Left lung (tissue), 10 donors: ENCODE results near the gene CTBS. TPM values are rescaled to one million over a fixed set of nuclear protein-coding genes. Genes with fewer than 3 reads are reported as not detected.

Experiments
- ATAC-seq: fragments of 200-7000 bp; cut with Tn5 transposase; one replicate; pipeline ENCODE4 v1.9.1; 2020; ENCODE audit warnings: moderate library complexity
- DNase-seq, 4 donors: peaks; one replicate each; pipeline ENCODE4 v3.0.0-alpha.2; 2013 to 2020
- H3K27ac ChIP-seq, 2 donors: fragments of 200-600 bp; sonication (generic) in 1 of 2; one replicate each; pipeline versions ENCODE4 v1.5.0 to v1.8.0; 2020 to 2021
- H3K27me3 ChIP-seq, 2 donors: fragments of 200-600 bp; sonication (generic) in 1 of 2; one replicate each; pipeline versions ENCODE4 v1.5.0 to v1.8.0; 2020 to 2021
- H3K36me3 ChIP-seq, 2 donors: fragments of 200-600 bp; sonication (generic) in 1 of 2; one replicate each; pipeline versions ENCODE4 v1.5.0 to v1.8.0; 2020 to 2021
- H3K4me1 ChIP-seq, 2 donors: fragments of 200-600 bp; one replicate each; pipeline ENCODE4 v1.8.0; 2021
- H3K4me3 ChIP-seq, 2 donors: fragments of 200-600 bp; sonication (generic) in 1 of 2; one replicate each; pipeline versions ENCODE4 v1.5.0 to v1.8.0; 2020 to 2021; ENCODE audit warnings: mild to moderate bottlenecking in 1 of 2
- H3K9me3 ChIP-seq, 2 donors: fragments of 200-600 bp; sonication (generic) in 1 of 2; one replicate each; pipeline versions ENCODE4 v1.5.0 to v1.8.0; 2020 to 2021
- intact Hi-C, 2 donors: fragments of 100-400 bp; cut with DNase I; formaldehyde crosslinking; loops; one replicate each; pipeline versions ENCODE4 v1.11.2 to v1.14.2; 2022
- polyA plus RNA-seq, 6 donors: library from polyadenylated mRNA; unstranded; fragments of 120-200 nt; gene quantifications; one replicate each; pipeline ENCODE4 v1.2.1, GENCODE V29; 2013; ENCODE audit not compliant: insufficient read length in 6 of 6
- total RNA-seq, 2 donors: library from RNA; stranded (reverse); fragmentation: NEBNext Ultra II Directional; extraction: Animal tissue kit (Norgen Biotek cat#: 25700); gene quantifications; one replicate each; pipeline ENCODE4 v1.2.1, GENCODE V29; 2021
- TF ChIP-seq, protein P1 (sequence below), 2 donors: fragments of 200-600 bp; sonication (generic) in 1 of 2; IDR thresholded peaks; one replicate each; pipeline versions ENCODE4 v1.5.0 to v1.8.0; 2021; ENCODE audit warnings: antibody characterized with exemption in 2 of 2
- donor health status: DM: no; HTN: yes; CAD: no.
- donor health status: DM: no; HTN: no; CAD: no.

The CTBS gene
- total and polyA plus RNA-seq, 8 donors = 11.9 to 25.7 (median 13.7) TPM

DNA sequence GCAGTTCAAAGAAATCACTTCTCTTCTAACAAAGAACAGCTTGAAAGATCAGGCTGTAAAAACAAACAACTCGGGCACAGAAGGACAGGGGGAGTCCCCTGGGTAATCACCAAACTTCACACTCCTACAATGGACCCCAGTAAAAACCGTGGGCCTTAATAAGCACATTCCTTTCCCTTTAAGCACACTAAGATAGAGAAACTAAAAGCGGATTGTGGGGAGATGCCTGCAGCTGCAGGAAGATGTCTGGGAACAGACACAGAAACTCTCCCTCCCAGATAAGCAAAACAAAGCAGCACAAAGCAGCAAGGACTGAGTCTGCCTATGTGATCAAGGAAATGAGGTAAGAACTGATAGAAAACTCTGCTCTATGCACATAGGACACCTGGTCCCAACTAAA is 37.6 kb upstream of the CTBS start:
- ATAC-seq (no peak), DNase-seq (no peak)
- Histone ChIP-seq H3K9me3 (peaks cover 0 to 17% of the 10 kb centered on the region in 2 donors), H3K27me3 (no peaks in the 10 kb centered on the region), H3K4me3 (no peak overlapping the region), H3K4me1 (no peaks in the 10 kb centered on the region), H3K36me3 (no peaks in the 10 kb centered on the region), H3K27ac (no peak overlapping the region)
- TF ChIP-seq, protein P1, sequence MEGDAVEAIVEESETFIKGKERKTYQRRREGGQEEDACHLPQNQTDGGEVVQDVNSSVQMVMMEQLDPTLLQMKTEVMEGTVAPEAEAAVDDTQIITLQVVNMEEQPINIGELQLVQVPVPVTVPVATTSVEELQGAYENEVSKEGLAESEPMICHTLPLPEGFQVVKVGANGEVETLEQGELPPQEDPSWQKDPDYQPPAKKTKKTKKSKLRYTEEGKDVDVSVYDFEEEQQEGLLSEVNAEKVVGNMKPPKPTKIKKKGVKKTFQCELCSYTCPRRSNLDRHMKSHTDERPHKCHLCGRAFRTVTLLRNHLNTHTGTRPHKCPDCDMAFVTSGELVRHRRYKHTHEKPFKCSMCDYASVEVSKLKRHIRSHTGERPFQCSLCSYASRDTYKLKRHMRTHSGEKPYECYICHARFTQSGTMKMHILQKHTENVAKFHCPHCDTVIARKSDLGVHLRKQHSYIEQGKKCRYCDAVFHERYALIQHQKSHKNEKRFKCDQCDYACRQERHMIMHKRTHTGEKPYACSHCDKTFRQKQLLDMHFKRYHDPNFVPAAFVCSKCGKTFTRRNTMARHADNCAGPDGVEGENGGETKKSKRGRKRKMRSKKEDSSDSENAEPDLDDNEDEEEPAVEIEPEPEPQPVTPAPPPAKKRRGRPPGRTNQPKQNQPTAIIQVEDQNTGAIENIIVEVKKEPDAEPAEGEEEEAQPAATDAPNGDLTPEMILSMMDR (IDR thresholded peaks at IDR 0.05) = no peak
- intact Hi-C loops = no loop called here

DNA sequence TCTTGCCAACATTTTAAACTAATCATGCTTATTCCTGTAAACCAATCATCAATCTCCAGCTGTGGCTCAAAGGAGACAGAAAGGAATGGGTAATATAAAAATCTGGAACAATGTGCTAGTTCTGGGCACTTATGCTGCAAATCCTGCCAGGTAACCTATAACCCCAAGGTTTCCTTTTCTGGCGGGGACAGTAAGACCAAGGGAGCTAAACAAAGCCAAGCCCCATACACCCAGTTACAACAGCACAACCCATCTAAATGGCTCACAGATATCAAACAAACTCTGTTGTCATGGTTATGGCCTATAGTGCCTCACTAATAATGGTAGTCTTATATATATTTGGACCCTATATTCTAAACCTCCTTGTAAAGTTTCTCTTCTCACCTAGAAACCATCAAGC is 36.9 kb upstream of the CTBS start:
- ATAC-seq = no peak
- DNase-seq = no peak
- Histone ChIP-seq H3K27ac (no peak overlapping the region), H3K9me3 (peaks cover 0 to 24% of the 10 kb centered on the region in 2 donors), H3K36me3 (no peaks in the 10 kb centered on the region), H3K4me1 (no peaks in the 10 kb centered on the region), H3K4me3 (no peak overlapping the region), H3K27me3 (no peaks in the 10 kb centered on the region)
- TF ChIP-seq, protein P1 (IDR thresholded peaks at IDR 0.05) = no peak
- intact Hi-C loops = no loop called here

DNA sequence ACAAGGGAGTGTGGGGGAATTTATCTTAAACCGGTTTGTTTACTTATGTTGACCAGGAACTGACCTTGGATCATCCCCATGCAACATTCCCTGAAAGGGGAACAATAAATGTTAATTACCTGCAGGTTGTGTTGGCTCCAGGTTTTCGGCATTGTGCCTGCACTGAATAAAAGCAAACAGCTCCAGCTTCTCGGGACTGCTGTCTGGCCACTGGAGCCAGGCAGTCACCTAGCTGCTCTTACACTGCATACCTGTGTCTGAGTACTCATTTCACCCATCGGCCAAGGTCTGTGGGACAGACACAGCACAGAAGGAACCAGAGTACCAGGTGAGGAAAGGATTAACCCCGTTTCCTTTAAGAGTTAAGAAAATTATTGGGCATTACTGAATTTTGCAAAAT is 32.7 kb upstream of the CTBS start:
- intact Hi-C loops = no loop called here
- Histone ChIP-seq H3K9me3 (peaks cover 0 to 41% of the 10 kb centered on the region in 2 donors), H3K27ac (no peak overlapping the region), H3K36me3 (no peaks in the 10 kb centered on the region), H3K4me3 (no peak overlapping the region), H3K4me1 (no peaks in the 10 kb centered on the region), H3K27me3 (no peaks in the 10 kb centered on the region)
- TF ChIP-seq, protein P1 (IDR thresholded peaks at IDR 0.05) = no peak
- DNase-seq (no peak), ATAC-seq (no peak)

DNA sequence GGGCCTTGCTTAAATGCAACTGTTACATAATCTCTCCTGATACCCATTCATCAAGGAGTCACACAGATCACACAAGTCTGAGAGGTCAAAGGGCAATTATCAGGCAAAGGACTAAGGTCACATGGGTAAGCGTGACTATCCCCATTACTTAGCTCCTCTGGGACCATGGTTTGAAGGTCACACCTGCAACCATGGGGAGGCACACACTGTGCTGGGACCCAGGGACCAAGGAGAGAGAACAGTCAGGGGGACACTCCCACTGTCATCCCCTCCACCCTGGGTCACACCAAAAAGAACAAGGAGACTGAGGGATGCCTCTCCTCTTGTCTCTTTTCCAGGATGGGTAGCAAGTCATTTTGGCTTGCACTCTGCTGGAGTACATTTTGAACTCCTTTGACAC is 30.9 kb upstream of the CTBS start:
- H3K27ac ChIP-seq = no peak overlapping the region
- ATAC-seq (no peak), DNase-seq (no peak)
- H3K4me1 ChIP-seq = no peaks in the 10 kb centered on the region
- TF ChIP-seq, protein P1 (IDR thresholded peaks at IDR 0.05) = no peak
- peaks cover 0 to 41% of the 10 kb centered on the region in 2 donors for H3K9me3 ChIP-seq
- no peaks in the 10 kb centered on the region for H3K36me3 ChIP-seq
- no peaks in the 10 kb centered on the region for H3K27me3 ChIP-seq
- no peak overlapping the region for H3K4me3 ChIP-seq
- intact Hi-C loops = no loop called here

DNA sequence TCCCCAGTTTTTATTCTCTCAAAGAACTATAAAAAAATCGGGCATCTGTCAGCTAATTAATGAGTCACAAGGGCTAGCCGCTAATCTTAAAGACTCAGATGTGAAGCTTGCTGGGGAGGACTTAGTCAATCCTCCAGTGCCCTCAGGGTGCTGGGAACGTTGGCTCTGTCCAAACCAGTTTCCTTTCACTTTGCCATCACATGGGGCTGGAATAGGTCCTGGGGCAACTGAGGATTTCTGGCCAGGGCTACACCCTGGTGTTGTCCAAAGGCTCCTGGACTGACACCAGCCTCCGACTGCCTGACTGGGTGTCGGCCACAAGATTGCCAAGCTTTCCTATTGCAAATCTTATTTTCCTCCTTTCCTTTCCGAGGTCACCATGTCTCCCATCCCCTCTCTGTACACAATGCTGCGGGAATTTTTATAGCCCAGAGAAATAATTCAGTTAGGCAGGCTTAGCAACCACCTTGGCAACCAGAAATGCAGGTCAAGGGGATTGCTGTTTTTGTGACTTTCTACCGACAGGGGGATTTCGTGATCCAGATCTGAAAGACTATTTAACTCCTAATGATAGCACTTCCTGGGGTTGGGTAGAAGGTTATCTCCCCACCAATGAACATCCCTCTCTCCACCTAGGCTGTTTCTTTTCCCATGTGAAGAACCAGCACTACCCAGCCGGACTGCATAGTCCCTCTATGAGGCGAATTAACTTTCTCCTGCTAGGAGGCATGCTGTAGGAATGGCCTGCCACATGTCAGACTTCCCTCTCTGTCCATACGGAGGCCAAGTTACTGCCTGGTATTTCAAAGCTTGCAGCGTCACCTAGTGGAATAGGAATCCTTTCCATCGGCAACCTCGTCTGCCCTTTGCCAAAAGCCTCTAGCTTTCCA is 29.9 kb upstream of the CTBS start:
- ATAC-seq = peak; percentile 50
- Histone ChIP-seq H3K4me3 (no peak overlapping the region), H3K27me3 (no peaks in the 10 kb centered on the region), H3K36me3 (no peaks in the 10 kb centered on the region), H3K27ac (peak overlapping the region; percentile 5 to 20), H3K9me3 (peaks cover 0 to 41% of the 10 kb centered on the region in 2 donors), H3K4me1 (no peaks in the 10 kb centered on the region)
- no peak for DNase-seq
- TF ChIP-seq, protein P1 (IDR thresholded peaks at IDR 0.05) = no peak
- intact Hi-C loops = no loop called here
